Neural progenitor cell (in vitro differentiated cells): Measurements from ENCODE around the gene PRDM16. TPM values are rescaled to one million over a fixed set of nuclear protein-coding genes. Genes with fewer than 3 reads are reported as not detected.

Experiments
- DNase-seq: peaks from one replicate; pipeline ENCODE4 v3.0.0-alpha.2; 2016; ENCODE audit warnings: low spot score
- H2AFZ ChIP-seq: fragments of 200-600 bp; sonication (generic); replicated peaks from 2 replicates; pipeline ENCODE4 v1.6.1; 2016; ENCODE audit warnings: antibody characterized with exemption
- H3F3A ChIP-seq: fragments of 200-600 bp; sonication (generic); 2 replicates; pipeline ENCODE4 v1.6.1; 2016; ENCODE audit warnings: antibody characterized with exemption, low read depth
- H3K27ac ChIP-seq: fragments of 200-600 bp; sonication (generic); 2 replicates; pipeline ENCODE4 v1.5.1; 2016; ENCODE audit warnings: mild to moderate bottlenecking
- H3K27me3 ChIP-seq: fragments of 200-600 bp; sonication (generic); 2 replicates; pipeline ENCODE4 v1.6.1; 2016; ENCODE audit warnings: mild to moderate bottlenecking, moderate library complexity
- H3K36me3 ChIP-seq: fragments of 200-600 bp; sonication (generic); 2 replicates; pipeline ENCODE4 v1.5.1; 2016
- H3K4me1 ChIP-seq: fragments of 200-600 bp; sonication (generic); 2 replicates; pipeline ENCODE4 v1.6.1; 2016; ENCODE audit warnings: mixed run types
- H3K4me2 ChIP-seq: fragments of 200-600 bp; sonication (generic); 2 replicates; pipeline ENCODE4 v1.6.1; 2016
- H3K4me3 ChIP-seq: fragments of 200-600 bp; sonication (generic); 2 replicates; pipeline ENCODE4 v1.5.1; 2016
- H3K79me2 ChIP-seq: fragments of 200-600 bp; sonication (generic); 2 replicates; pipeline ENCODE4 v1.6.1; 2016; ENCODE audit warnings: low read depth
- H3K9ac ChIP-seq: fragments of 200-600 bp; sonication (generic); 2 replicates; pipeline ENCODE4 v1.6.1; 2016
- H3K9me3 ChIP-seq: fragments of 200-600 bp; sonication (generic); 2 replicates; pipeline ENCODE4 v1.5.1; 2016; ENCODE audit warnings: low read depth
- H4K20me1 ChIP-seq: fragments of 200-600 bp; sonication (generic); 2 replicates; pipeline ENCODE4 v1.6.1; 2016; ENCODE audit warnings: low read depth
- H3K27ac Mint-ChIP-seq: 3 replicates; pipeline ENCODE4 v1.8.0; 2021; ENCODE audit warnings: mixed read lengths
- H3K27me3 Mint-ChIP-seq: 2 replicates; pipeline ENCODE4 v1.8.0; 2022; ENCODE audit warnings: low read depth, mild to moderate bottlenecking, inconsistent platforms, moderate library complexity, mixed read lengths; ENCODE audit not compliant: insufficient read depth
- H3K36me3 Mint-ChIP-seq: 3 replicates; pipeline ENCODE4 v1.8.0; 2021; ENCODE audit warnings: mixed read lengths
- H3K4me1 Mint-ChIP-seq: 3 replicates; pipeline ENCODE4 v1.8.0; 2021; ENCODE audit warnings: mixed read lengths
- H3K4me3 Mint-ChIP-seq: 3 replicates; pipeline ENCODE4 v1.8.0; 2021; ENCODE audit warnings: mild to moderate bottlenecking, moderate library complexity, mixed read lengths
- H3K9me3 Mint-ChIP-seq: 3 replicates; pipeline ENCODE4 v1.8.0; 2020; ENCODE audit warnings: mixed read lengths
- EZH2 ChIP-seq: fragments of 200-600 bp; sonication (generic); IDR thresholded peaks from 2 replicates; pipeline ENCODE4 v1.6.1; 2017; ENCODE audit warnings: antibody characterized with exemption, mild to moderate bottlenecking, moderate library complexity
- EZH2phosphoT487 ChIP-seq: fragments of 200-600 bp; sonication (generic); IDR thresholded peaks from 2 replicates; pipeline ENCODE4 v1.6.1; 2017; ENCODE audit warnings: antibody characterized with exemption
- total RNA-seq: library from RNA; depleted of rRNA; stranded (reverse); fragments of >200 nt; gene quantifications from 2 replicates; pipeline ENCODE4 v1.2.3, GENCODE V29; 2015; ENCODE audit warnings: low replicate concordance
- TF ChIP-seq, protein P1 (sequence below): fragments of 200-600 bp; sonication (generic); IDR thresholded peaks from 2 replicates; pipeline ENCODE4 v1.5.1; 2017; ENCODE audit warnings: antibody characterized with exemption, mild to moderate bottlenecking

PRDM16 gene
- total RNA-seq, 1 donor from 2014 or later = 1.9 TPM

DNA sequence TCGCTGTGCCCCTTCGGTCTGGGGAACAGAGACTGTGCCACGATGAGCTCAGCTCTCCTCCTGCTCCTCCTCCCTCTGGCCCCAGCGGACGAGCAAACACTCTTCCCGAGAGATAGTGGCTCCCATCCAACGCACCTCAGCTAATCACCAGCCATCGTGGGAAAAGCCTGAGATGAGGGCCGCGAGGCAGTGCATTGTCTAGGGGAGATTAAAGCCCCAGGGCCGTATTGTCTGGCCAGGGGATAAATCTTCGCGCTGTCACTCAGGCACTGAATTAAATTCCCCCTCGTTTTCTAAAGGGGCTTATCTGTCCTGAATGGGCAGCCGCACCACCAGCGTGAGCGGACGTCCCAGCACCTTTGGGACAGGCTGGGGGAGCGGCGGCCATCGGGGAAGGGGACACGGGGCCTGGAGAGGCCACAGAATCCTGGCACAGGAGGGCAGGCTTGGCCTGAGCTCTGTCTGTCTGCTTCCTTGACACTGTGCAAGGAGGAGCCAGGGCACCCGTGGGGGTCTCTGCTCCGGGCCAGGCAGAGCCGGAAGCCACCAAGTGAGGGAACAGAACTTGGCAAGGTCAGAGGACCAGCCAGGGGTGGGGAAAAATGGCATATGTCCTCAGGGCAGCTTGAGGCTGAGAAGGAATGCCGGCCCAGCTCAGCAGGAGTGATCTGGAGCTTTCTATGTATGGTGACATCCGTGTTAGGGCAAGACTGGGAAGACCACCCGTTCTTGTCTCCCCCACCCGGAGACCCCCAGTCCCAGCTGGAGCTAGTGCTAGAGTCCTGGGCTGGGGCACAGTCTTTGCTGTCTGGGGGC lies 32.3 kb downstream of the PRDM16 start:
- no peaks in the 10 kb centered on the region for H3K9me3 ChIP-seq
- peaks cover 41% of the 10 kb centered on the region for H3F3A ChIP-seq
- TF ChIP-seq, protein P1, sequence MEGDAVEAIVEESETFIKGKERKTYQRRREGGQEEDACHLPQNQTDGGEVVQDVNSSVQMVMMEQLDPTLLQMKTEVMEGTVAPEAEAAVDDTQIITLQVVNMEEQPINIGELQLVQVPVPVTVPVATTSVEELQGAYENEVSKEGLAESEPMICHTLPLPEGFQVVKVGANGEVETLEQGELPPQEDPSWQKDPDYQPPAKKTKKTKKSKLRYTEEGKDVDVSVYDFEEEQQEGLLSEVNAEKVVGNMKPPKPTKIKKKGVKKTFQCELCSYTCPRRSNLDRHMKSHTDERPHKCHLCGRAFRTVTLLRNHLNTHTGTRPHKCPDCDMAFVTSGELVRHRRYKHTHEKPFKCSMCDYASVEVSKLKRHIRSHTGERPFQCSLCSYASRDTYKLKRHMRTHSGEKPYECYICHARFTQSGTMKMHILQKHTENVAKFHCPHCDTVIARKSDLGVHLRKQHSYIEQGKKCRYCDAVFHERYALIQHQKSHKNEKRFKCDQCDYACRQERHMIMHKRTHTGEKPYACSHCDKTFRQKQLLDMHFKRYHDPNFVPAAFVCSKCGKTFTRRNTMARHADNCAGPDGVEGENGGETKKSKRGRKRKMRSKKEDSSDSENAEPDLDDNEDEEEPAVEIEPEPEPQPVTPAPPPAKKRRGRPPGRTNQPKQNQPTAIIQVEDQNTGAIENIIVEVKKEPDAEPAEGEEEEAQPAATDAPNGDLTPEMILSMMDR = no peak
- TF ChIP-seq EZH2phosphoT487 (no peak), EZH2 (no peak)
- peaks cover 66% of the 10 kb centered on the region for H3K4me1 Mint-ChIP-seq
- H3K27me3 Mint-ChIP-seq = peaks cover 10% of the 10 kb centered on the region
- peak overlapping the region; percentile 99 for H3K27ac Mint-ChIP-seq
- no peaks in the 10 kb centered on the region for H4K20me1 ChIP-seq
- H3K27me3 ChIP-seq = no peaks in the 10 kb centered on the region
- H3K4me3 ChIP-seq = no peak overlapping the region
- peaks cover 66% of the 10 kb centered on the region for H3K4me1 ChIP-seq
- peak; percentile 95 for DNase-seq
- no peaks in the 10 kb centered on the region for H3K9me3 Mint-ChIP-seq
- H3K36me3 ChIP-seq = no peaks in the 10 kb centered on the region
- H3K4me2 ChIP-seq = peak overlapping the region; percentile 63
- peak overlapping the region; percentile 62 for H3K4me3 Mint-ChIP-seq
- peak overlapping the region; percentile 94 for H3K27ac ChIP-seq
- no peak overlapping the region for H3K9ac ChIP-seq
- H2AFZ ChIP-seq = no peak overlapping the region
- H3K36me3 Mint-ChIP-seq = no peaks in the 10 kb centered on the region
- no peaks in the 10 kb centered on the region for H3K79me2 ChIP-seq

DNA sequence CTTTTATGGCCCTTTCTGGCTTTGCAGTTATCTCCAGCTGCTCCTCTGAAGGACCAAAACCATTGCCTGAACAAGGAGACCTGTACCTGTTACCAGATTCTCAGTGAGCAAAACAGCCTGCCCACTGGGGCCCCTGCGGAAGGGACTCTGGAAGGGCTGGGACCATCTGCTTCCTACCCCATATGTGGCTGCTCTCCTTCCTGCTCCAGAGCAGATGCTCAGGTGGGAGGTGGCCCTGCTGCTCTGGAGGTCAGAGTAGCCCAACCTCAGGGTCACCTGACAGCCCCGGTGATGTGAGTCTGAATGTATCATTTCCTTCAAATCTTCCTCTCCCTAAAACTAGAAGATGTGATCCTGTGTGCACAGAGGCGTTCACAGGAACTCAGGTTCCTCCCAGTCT lies 33.6 kb downstream of the PRDM16 start:
- H3K4me2 ChIP-seq = peak overlapping the region; percentile 37
- no peak overlapping the region for H3K9ac ChIP-seq
- no peaks in the 10 kb centered on the region for H4K20me1 ChIP-seq
- H3K4me1 Mint-ChIP-seq = peaks cover 61% of the 10 kb centered on the region
- H3K79me2 ChIP-seq = no peaks in the 10 kb centered on the region
- H3K4me3 ChIP-seq = no peak overlapping the region
- peaks cover 69% of the 10 kb centered on the region for H3K4me1 ChIP-seq
- no peaks in the 10 kb centered on the region for H3K36me3 ChIP-seq
- H3K4me3 Mint-ChIP-seq = peak overlapping the region; percentile 31
- H3F3A ChIP-seq = peaks cover 49% of the 10 kb centered on the region
- H3K36me3 Mint-ChIP-seq = no peaks in the 10 kb centered on the region
- H3K27ac ChIP-seq = no peak overlapping the region
- H3K27me3 ChIP-seq = no peaks in the 10 kb centered on the region
- H3K9me3 ChIP-seq = no peaks in the 10 kb centered on the region
- peaks cover under 1% of the 10 kb centered on the region for H3K9me3 Mint-ChIP-seq
- no peak for TF ChIP-seq EZH2
- TF ChIP-seq, protein P1 = no peak
- peak overlapping the region; percentile 98 for H3K27ac Mint-ChIP-seq
- peaks cover 11% of the 10 kb centered on the region for H3K27me3 Mint-ChIP-seq
- no peak overlapping the region for H2AFZ ChIP-seq
- no peak for DNase-seq

DNA sequence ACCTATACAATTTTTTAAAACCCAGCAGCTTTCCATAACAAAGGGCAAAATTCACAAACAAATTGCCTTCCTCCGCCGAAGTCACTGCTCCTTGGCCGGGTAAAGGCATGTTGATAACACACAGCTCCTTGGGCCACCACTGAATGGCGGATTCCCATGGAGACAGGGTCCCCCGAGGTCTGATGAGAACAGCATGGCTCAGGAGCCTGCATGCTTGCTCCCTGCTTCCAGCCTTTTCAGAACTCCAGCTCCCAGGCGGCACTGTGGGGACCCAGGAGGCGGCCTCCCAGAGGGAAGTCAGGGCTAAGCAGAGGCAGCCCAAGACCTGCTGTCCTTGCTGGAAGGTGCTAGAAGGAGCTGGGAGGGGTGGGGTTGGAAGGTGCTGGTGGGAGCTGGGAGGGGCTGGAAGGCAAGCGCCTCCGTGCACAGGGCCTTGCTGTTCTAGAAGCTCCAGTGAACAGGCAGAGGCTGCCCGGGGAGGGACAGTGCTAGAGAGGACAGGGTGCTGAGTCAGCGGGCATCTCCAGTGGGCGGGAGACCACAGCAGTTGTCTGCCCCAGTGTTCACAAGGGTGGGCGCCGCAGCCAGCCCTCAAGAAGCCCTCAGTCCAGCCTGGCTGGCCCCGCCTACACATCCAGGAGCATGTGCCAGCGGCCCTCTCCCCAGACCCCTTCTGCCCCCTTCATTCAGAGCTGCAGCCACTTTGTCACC lies 35.1 kb downstream of the PRDM16 start:
- Histone ChIP-seq H2AFZ (no peak overlapping the region), H3K27me3 (no peaks in the 10 kb centered on the region), H3K4me2 (peak overlapping the region; percentile 40), H3K79me2 (no peaks in the 10 kb centered on the region), H3K9me3 (peaks cover 8% of the 10 kb centered on the region), H3K27ac (no peak overlapping the region), H3K9ac (no peak overlapping the region), H3F3A (peaks cover 54% of the 10 kb centered on the region), H3K4me1 (peaks cover 64% of the 10 kb centered on the region), H3K36me3 (no peaks in the 10 kb centered on the region), H3K4me3 (no peak overlapping the region), H4K20me1 (no peaks in the 10 kb centered on the region)
- peaks cover 63% of the 10 kb centered on the region for H3K4me1 Mint-ChIP-seq
- peak; percentile 49 for DNase-seq
- TF ChIP-seq EZH2phosphoT487 (no peak), EZH2 (no peak)
- TF ChIP-seq, protein P1 = no peak
- H3K4me3 Mint-ChIP-seq = peak overlapping the region; percentile 66
- H3K27ac Mint-ChIP-seq = peak overlapping the region; percentile 98
- peaks cover 13% of the 10 kb centered on the region for H3K27me3 Mint-ChIP-seq
- no peaks in the 10 kb centered on the region for H3K36me3 Mint-ChIP-seq
- peaks cover 6% of the 10 kb centered on the region for H3K9me3 Mint-ChIP-seq
